Retinal pigment epithelial cell (primary cell): ENCODE results near the gene GNG7.
"Not testable (repeated sequence)": the region's sequence is repeated elsewhere in the genome, so short reads cannot be mapped to it uniquely, and the experiment has no call there.

Experiments used
- DNase-seq: peaks from one replicate; pipeline ENCODE4 v3.0.0-alpha.2; 2010; ENCODE audit warnings: low read depth
- H3K4me3 ChIP-seq: 2 replicates; pipeline ENCODE4 v1.5.1; 2011; ENCODE audit warnings: mild to moderate bottlenecking, low read length, control low read depth, moderate library complexity
- TF ChIP-seq, protein P1 (sequence below): conservative IDR thresholded peaks from 2 replicates; pipeline ENCODE4 v1.5.1; 2011; ENCODE audit warnings: low read depth, low read length, control low read depth, inconsistent platforms

Gene GNG7

DNA sequence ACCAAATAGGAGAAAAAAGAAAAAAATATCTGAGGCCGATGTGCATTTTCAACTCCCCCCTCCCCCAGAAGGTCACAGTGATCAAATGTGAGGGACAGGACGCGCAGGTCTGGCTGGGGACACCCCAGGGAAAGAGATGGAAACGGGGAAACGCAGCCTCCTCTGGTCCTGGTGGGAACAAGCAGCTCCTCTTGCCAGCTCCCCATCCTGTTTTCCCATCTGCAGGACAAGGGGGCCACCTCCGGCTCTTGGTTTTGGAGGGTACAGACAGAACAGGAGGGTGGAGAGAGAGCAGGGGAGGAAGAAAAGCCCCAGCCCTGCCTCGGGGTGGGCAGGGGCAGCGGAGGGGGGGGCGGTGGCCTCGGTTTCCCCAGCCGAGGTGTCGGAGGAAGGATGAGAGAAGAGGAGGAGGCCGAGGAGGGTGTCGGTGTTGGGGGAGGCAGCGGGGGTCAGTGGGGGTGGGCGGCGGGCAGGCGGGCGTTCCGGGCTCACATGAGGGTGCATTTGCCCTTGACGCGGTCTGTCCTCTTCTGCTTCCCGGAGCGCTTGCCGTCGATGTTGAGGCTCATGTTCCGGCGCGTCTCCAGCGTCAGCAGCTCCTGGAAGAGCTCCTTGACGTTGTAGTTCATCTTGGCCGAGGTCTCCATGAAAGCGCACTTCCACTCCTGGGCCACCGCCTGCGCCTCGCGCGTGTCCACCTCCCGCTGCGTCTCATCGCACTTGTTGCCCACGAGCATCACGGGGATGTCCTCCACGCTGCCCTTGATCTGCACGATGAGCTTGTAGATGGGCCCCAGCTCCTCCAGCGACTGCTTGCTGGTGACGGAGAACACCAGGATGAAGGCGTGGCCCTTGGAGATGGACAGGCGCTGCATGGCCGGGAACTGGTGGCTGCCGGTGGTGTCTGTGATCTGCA lies 14.5 kb upstream of the GNG7 start:
- TF ChIP-seq, protein P1, sequence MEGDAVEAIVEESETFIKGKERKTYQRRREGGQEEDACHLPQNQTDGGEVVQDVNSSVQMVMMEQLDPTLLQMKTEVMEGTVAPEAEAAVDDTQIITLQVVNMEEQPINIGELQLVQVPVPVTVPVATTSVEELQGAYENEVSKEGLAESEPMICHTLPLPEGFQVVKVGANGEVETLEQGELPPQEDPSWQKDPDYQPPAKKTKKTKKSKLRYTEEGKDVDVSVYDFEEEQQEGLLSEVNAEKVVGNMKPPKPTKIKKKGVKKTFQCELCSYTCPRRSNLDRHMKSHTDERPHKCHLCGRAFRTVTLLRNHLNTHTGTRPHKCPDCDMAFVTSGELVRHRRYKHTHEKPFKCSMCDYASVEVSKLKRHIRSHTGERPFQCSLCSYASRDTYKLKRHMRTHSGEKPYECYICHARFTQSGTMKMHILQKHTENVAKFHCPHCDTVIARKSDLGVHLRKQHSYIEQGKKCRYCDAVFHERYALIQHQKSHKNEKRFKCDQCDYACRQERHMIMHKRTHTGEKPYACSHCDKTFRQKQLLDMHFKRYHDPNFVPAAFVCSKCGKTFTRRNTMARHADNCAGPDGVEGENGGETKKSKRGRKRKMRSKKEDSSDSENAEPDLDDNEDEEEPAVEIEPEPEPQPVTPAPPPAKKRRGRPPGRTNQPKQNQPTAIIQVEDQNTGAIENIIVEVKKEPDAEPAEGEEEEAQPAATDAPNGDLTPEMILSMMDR = no peak
- DNase-seq = no peak
- no peak overlapping the region for H3K4me3 ChIP-seq

DNA sequence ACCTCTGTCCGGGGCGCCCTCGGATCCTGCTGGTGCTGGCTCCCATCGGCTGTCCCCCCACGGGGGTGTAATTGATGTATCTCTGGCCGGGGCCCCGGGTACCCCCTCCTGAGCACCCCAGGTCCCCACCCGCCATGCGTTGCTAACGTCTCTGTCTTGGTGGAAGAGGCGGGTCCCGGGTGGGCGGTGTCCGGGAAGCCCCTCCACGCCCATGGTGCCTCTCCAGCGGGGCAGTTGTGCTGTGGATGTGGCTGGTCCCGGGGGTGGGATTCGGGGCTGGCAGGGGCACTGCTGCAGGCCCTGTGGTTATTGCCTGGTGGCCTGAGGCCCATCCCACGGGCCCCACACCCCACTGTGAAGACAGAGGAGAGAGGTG lies 13.8 kb upstream of the GNG7 start:
- TF ChIP-seq, protein P1 = no peak
- DNase-seq = no peak

GRCh38 chr19:2715470-2716274 lies 13.2 kb upstream of the GNG7 start:
- no peak for DNase-seq
- no peak overlapping the region for H3K4me3 ChIP-seq
- TF ChIP-seq, protein P1 = no peak

More for the DNA sequence above, 13.8 kb upstream of the GNG7 start:
- H3K4me3 ChIP-seq = no peak overlapping the region

GRCh38 chr19:2714531-2715269 lies 12.2 kb upstream of the GNG7 start:
- TF ChIP-seq, protein P1 = no peak
- DNase-seq = no peak

DNA sequence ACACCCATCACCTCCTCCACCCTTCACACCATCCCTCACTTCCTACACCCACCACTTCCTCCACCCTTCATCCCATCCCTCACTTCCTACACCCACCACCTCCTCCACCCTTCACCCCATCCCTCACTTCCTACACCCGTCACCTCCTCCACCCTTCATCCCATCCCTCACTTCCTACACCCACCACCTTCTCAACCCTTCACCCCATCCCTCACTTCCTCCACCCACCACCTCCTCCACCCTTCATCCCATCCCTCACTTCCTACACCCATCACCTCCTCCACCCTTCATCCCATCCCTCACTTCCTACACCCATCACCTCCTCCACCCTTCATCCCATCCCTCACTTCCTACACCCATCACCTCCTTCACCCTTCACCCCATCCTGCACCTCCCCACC lies 11.6 kb upstream of the GNG7 start:
- not testable (repeated sequence) for DNase-seq

More at GRCh38 chr19:2714531-2715269, 12.2 kb upstream of the GNG7 start:
- no peak overlapping the region for H3K4me3 ChIP-seq

GRCh38 chr19:2713170-2713569 lies 10.7 kb upstream of the GNG7 start:
- H3K4me3 ChIP-seq, DNase-seq: not testable (repeated sequence)

More for the DNA sequence above, 11.6 kb upstream of the GNG7 start:
- not testable (repeated sequence) for H3K4me3 ChIP-seq

DNA sequence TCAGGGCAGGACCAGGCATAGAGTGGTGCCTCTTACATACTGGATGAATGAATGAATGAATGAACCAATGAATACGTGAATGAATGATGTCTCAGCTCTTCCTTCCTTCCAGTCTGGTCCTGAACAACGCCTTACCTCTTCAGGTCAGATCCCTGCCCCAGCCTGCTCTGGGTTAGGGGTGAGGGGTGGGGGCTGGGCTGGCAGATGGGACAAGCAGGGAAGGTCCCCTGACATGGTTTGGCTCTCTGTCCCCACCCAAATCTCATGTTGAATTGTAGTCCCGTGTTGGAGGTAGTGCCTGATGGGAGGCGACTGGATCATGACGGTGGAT lies 9.3 kb upstream of the GNG7 start:
- no peak for DNase-seq
- TF ChIP-seq, protein P1 = no peak
- H3K4me3 ChIP-seq = no peak overlapping the region
